Measurements from ENCODE around the gene INSIG2. TPM values are rescaled to one million over a fixed set of nuclear protein-coding genes. Genes with fewer than 3 reads are reported as not detected.
"Not testable (repeated sequence)": the region's sequence is repeated elsewhere in the genome, so short reads cannot be mapped to it uniquely, and the experiment has no call there.

INSIG2 gene
- total RNA-seq, 1 donor from 2014 or later = 28.1 TPM

- DNase-seq (ENCODE audit: low spot score in 2 of 2) (no peak), FAIRE-seq (no peak)
These were observed 29.3 kb upstream of the INSIG2 start for GRCh38 chr2:118058951-118059350.

- DNase-seq (ENCODE audit: low spot score in 2 of 2) = no peak
- no peak for FAIRE-seq
These were observed 28.3 kb upstream of the INSIG2 start for GRCh38 chr2:118059919-118060478.

DNA sequence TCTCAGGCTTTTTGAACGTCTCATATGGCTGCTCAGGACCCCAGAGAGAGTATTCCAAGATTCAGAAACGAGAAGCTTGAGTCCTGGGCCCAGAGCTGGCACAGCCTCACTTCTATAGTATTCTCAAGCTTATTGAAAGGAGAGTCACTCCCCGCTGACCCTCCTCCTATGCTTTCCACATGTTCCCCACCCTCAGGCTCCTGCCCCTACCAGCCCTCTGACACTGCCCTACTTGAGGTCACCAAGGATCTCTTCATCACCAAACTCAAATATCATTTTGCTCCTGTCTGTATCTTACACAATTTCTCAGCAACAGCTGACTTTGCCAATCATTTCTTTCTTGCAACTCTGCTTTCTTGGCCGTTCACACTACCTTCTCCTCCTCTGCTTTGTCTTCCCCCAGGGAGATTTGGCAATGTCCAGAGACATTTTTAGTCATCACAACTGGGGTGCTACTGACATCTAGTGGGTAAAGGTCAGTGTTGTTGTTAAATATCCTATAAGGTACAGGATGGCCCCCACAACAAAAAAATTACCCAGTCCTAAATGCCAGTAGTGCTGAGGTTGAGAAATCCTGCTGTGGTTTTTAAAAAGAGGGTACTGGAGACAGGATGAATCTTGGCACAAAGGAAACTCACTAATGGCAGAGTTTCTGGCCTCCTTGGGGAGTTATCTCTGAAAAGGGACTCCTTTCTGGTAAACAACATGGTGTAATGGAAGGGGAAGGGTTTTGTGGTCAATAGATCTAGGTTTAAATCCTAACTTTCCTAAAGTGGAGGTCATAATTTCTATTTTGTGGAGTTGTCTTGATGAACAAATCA lies 26.9 kb upstream of the INSIG2 start:
- no peak for FAIRE-seq
- DNase-seq (ENCODE audit: low spot score in 2 of 2) = no peak

DNA sequence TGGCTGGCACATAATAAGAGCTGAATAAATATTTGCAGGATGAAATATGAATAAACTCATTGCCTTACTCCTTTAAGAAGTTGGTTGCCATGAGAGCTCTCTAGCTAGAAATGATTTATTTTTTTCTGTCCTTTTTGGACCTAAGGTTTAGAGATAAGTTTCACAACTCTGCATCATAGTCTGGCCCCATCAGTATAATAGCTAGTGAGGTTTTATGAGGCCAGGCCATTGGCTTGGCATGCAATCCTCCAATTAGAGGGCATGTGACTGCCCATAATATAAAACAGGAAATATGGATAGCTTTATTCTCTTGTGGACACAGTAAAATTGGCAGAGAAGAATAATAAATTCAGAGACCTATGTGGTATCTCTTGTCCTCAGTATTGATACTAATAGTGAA lies 26.2 kb upstream of the INSIG2 start:
- FAIRE-seq (no peak), DNase-seq (ENCODE audit: low spot score in 2 of 2) (no peak)

DNA sequence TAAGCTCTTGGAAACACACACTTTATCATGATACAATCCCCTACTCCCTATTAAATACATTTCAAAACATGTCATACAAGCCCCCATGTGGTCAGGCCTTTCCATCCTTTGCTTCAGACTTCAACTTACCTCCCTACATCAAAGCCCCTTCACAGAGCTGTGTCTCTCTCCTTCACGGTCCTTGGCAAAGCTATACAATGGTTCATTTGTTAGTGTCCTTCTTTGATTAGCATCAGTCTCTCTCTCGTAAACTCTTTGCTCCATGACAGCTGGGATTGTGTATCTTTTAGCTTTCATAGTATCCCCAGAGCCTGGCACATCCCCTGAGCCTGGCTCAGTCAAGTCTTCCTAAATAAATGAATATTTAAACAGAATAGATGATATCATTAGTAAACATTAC lies 25.6 kb upstream of the INSIG2 start:
- FAIRE-seq (no peak), DNase-seq (ENCODE audit: low spot score in 2 of 2) (no peak)

GRCh38 chr2:118065015-118065706 lies 23.1 kb upstream of the INSIG2 start:
- FAIRE-seq (no peak), DNase-seq (ENCODE audit: low spot score in 2 of 2) (no peak)

GRCh38 chr2:118065921-118066511 lies 22.3 kb upstream of the INSIG2 start:
- no peak for DNase-seq (ENCODE audit: low spot score in 2 of 2)
- FAIRE-seq = no peak

GRCh38 chr2:118077636-118078247 lies 10.5 kb upstream of the INSIG2 start:
- FAIRE-seq (no peak), DNase-seq (ENCODE audit: low spot score in 2 of 2) (no peak)

GRCh38 chr2:118078734-118079133 lies 9.5 kb upstream of the INSIG2 start:
- FAIRE-seq = no peak

GRCh38 chr2:118084491-118085089 lies 3.7 kb upstream of the INSIG2 start:
- DNase-seq (ENCODE audit: low spot score in 2 of 2) (no peak), FAIRE-seq (no peak)

More at GRCh38 chr2:118078734-118079133, 9.5 kb upstream of the INSIG2 start:
- DNase-seq (ENCODE audit: low spot score in 2 of 2) = no peak

GRCh38 chr2:118085173-118086023 lies 2.9 kb upstream of the INSIG2 start:
- no peak for FAIRE-seq
- no peak for DNase-seq (ENCODE audit: low spot score in 2 of 2)

DNA sequence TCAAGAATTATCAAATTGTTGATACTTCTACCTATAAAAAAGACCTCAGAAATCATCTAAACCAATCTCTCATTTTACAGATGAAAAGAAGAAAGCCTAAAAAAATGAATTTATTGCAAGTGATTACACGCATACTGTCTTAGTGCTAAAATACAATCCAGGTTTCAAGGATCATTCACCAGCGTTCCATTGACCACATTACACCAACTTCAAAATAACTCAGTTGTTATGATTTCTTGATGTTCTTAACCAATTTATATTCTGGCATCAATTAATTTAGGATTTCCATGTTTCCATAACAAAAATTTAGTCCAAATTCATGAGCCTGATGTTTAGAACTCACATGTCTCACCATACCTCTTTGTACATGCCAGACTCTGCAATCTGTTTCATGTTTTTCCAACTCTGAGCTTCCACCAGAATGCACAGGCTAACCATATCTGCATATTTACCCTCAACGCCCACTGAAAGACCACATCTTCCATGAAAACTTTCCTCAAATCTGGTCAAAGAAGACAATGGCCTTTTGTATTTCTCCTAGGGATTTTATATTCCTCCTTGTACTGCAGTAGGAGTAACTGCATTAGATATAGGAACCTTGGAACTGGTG lies 2.1 kb upstream of the INSIG2 start:
- no peak for FAIRE-seq
- DNase-seq (ENCODE audit: low spot score in 2 of 2) = no peak

DNA sequence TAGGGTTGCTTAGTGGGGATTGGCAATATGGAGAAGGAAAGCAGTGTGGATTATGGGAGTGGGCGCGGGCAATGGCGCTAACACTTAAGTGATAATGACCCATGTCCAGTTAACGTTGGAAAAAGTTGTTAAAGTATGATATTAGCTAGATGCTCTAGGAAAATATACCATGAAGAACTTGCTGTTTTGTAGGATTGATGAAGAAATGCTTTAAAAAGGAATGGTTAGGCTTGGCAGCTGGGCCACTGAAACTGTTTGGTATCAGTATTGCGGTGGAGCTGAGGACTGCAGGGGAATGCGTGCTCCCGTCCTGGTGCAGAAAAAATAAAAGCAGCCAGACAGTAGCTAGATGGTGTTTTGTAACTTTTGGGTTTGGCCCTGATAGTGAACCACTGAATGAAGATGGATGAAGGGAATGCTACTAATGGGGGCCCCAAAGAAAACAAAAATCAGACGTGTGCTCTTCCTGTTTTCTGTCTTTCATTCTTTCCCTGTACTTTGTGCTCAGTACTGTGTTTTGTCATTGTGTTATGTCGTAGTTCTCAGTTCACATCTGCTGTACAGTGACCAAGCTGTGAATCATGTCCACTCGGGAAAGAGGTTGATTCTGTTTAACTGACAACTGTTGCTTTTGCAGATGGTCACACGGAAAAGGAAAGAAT lies 999 bp downstream of the INSIG2 start:
- DNase-seq (ENCODE audit: low spot score in 2 of 2) = peak in 1 of 2 donors; percentile 5
- no peak for FAIRE-seq

- DNase-seq (ENCODE audit: low spot score in 2 of 2) = no peak
- FAIRE-seq = no peak
These were observed 2.3 kb downstream of the INSIG2 start for GRCh38 chr2:118090387-118091139.

DNA sequence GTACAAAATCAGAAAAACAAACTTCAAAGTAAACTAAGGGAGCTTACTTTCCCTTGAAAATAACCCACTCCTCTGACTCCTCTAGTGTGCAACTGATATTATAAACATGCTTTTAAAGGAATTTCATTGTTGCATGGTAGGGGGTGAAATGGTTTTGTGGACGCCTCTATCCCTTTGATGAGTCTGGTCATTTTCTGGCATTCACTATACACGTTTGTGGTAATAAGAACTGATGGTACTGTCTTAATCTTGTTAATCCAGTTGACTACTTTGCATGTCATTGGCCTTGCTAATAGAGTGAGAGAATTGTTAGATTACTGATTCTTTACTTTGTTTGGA lies 2.8 kb downstream of the INSIG2 start:
- no peak for FAIRE-seq
- DNase-seq (ENCODE audit: low spot score in 2 of 2) = no peak

DNA sequence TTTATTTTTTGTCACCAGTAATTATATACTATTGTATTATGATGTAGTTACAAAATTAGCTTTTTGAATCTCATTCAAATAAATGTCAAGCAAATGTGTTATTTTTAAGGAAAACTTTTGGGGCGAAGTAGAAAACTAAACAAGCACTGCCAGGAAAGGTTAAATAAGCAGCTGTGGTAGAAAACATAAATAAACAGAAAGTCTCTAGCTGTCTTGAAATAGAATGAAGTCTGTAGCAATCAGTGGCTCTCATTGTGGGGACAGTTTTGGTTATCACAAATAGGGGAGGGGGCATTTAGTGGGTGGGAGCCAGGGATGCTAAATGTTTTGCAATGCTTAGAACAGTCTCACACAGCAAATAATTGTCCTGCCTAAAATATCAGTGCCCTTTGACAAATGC lies 3.4 kb downstream of the INSIG2 start:
- DNase-seq (ENCODE audit: low spot score in 2 of 2) (no peak), FAIRE-seq (no peak)

- not testable (repeated sequence) for FAIRE-seq; DNase-seq (ENCODE audit: low spot score in 2 of 2)
These were observed 5.8 kb downstream of the INSIG2 start for GRCh38 chr2:118094102-118094501.

DNA sequence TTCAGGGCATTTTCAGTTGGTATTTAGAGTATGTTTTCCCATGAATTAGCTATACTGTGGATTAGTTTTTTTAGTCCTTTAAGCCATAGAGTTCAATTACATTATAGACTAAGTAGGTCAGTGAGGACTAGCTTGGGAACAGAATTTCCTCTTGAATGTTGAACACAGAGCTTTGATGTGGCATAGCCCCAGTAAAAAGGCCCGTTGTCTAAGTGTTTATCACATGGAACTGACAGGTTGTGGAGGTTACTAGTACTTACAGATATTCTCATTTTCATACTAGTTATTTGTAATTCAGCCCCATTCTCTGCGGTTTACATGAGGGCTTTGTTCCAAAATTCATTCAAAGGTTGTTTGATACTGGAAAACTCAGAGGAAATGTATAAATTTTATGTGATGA lies 6.2 kb downstream of the INSIG2 start:
- DNase-seq (ENCODE audit: low spot score in 2 of 2) (no peak), FAIRE-seq (no peak)

Measured in frontal cortex (tissue), 4 donors.